Activated naive CD4-positive, alpha-beta T cell treated with Interleukin-2 at 50 U/mL for 16 hours (primary cell): ENCODE measurements around the gene LMF1.
"Not testable (repeated sequence)": the region's sequence is repeated elsewhere in the genome, so short reads cannot be mapped to it uniquely, and the experiment has no call there.

ENCODE experiments used
- DNase-seq: peaks from one replicate; pipeline ENCODE4 v3.0.0-alpha.2; 2020

Gene LMF1

DNA sequence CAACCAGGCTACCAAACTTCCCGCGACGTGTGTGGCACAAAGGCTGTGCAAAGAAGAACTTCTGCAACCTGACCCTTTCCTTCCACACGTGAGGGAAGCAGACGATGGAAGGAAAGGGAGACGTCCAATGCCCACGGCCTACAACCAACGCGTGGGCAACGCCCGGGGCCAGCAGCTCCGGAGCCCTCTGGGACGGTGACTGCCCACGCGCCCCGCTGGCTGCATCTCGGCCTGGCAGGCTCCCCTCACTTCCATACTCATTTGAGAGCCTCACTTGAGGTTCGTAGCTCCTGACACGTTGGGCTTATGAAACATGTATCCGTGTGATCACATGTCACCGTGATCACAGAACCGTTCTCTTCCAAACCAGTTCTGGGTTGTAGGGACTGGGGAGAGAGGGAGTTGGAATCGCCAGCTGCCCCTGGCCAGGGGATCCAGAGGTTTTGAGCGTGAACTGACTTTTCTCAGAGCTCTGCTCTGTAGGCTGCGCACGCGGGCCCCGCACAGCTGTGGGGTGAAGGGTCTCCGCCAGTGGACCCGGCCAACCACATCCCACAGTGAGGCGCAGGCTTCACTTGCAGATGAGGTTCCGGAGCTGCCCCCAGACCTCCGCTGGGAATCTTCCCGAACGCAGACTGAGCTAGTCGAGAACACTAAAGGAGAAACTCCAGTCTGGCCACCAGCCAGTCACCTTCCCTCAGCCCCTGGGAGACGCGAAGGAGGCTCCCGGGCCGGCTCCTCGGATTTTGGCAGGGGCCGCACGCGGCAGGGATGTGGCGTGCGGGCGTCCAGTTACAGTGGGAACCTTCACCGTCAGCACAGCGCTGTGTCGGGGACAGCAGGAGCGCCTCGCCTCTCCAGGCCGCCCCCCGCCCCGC lies 1.0 kb downstream of the LMF1 start:
- no peak for DNase-seq

DNA sequence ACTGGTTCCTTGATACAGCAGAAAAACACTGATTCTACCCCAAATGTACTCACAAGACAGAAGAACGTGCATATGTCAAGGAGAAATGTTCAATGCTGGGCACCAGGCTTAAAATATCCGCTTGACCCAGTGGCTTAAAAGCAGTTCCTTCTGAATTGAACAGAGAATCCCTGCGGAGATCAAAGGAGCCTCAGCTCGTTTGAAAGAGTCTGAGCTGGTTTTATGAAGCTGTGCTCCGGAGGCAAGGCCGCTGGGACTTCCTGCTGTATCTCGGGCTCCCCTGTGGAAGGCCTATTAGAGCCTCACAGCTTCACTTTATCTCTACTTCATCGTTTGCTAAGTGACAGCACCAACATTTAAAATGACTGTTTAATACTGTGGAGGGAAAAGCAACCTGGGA lies 2.2 kb downstream of the LMF1 start:
- DNase-seq = no peak

DNA sequence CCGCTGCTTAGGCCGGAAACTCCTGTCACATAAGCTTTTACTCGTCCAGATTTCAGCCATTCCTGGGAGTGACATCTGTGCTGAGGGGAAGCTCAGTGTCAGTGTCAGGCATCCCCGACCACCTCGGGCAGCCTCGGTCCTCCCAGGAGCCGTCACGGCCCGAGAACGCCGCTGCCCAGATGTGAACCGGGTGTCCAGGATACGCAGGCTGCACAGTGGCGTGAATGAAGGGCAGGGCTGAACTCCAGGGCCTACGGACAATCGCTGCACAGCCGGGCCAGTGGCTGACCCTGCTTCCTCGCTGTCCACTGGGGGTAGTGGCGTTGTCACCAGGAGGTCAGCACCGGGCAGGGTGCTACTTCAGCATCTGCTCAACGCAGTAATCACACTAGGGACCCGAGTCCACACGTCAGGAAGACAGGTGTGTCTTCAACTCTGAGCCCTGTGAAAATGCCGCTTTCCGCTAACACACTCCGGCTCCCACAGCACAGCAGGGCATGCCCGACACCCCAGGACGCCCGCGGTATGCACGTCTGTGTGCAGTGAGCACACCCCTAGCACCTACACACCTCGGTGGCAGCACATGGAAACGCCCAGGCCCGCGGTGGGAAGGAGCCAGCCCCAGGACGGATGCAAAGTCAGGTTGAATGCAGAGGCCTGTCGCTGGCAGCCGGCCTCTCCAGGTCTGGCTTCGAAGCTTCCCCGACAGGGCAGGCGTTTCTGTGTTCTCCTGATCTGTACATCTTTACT lies 3.1 kb downstream of the LMF1 start:
- DNase-seq = no peak

DNA sequence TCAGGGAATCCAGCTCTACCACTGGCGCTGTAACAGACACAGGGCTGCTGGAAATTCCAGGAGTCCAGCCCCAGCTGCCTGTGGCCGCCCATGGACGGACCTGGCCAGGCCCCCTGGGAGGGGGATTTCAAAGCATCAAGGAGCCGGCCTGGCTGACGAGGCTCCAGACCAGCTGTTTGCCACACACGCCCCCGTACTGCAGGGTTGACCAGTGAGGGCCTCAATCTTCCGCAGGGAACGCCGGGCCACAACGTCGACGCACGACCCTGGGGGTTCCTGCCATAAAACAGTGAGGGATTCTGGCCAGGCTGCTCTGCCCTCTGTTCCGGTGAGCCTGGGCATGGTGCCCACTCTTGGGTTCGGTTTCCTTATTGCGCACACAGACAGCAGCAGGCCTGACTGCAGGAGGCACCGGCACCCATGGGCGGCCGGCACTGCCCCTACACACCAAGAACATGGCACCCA lies 3.7 kb downstream of the LMF1 start:
- DNase-seq = no peak

DNA sequence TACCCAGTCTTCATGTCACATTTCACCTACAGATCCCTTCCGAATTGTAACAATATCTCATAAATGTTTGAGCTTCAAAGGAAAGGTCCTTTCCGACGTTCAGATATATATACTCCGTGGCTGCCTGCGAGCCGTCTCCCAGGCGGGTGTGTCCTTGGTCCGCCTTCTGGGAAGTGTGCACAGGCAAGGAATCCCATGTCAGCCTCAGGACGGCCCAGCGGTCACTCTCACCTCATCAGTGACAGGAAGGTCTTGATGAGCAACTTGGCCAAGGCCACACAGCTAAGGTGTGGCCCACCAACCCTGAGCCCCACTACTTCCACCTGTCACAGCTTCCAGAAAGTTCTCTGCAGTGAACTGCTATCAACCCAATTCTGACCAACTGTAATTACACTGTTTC lies 4.3 kb downstream of the LMF1 start:
- no peak for DNase-seq

DNA sequence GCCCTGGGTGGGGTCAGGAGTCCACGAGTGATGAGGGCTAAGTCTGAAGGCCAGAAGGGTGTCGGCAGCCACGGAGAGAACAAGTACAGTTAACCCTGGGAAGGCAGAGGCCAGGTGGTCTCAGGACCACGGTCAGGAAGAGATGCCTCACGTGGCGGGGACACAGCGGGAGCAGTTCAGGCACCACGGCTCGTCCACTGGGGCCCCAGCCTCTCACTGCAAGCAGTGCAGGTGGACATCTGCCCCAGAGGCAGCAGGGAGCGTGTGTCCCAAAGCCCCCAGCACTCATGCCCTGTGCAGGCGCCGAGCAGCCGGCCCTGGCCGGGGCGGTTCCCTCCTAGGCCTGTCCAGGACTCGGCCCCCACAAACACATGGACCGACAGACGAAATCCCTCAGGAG lies 4.7 kb downstream of the LMF1 start:
- no peak for DNase-seq

DNA sequence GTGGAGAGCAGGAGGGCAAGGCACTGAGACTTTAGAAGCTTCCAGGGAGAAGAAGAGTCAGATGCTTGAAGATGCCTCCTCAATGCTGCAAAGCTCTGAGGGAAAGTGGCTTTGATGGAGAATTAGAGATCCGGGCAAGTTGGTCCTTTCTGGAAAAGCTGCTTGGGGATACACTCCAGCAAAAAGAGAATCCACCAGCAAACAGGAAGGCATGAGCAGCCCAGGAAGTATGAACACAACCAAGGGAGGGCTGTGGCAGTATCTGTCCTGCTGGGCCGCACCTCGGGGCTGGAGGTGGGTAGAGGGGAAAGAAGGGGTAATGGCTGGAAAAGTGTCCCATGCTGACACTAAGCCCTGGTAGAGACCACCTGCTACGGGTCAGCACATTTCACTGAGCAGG lies 5.3 kb downstream of the LMF1 start:
- DNase-seq = no peak

DNA sequence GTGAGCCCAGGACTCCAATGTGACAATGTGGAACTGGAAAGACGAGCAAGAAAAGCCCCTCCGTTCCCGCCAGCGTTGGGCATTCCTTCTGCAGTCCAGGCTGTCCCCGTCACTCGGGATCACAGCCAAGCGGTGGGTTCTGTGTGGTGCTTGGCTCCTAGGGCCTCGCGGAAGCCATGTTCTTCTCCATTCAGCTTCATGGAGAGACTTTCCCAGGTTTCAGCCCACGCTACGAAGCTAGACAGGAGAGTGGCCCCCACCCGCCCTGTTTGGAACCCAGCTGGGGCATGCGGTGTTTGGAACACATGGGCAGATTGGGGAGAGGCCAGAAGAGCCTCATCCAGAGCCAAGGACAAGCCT lies 5.8 kb downstream of the LMF1 start:
- no peak for DNase-seq

DNA sequence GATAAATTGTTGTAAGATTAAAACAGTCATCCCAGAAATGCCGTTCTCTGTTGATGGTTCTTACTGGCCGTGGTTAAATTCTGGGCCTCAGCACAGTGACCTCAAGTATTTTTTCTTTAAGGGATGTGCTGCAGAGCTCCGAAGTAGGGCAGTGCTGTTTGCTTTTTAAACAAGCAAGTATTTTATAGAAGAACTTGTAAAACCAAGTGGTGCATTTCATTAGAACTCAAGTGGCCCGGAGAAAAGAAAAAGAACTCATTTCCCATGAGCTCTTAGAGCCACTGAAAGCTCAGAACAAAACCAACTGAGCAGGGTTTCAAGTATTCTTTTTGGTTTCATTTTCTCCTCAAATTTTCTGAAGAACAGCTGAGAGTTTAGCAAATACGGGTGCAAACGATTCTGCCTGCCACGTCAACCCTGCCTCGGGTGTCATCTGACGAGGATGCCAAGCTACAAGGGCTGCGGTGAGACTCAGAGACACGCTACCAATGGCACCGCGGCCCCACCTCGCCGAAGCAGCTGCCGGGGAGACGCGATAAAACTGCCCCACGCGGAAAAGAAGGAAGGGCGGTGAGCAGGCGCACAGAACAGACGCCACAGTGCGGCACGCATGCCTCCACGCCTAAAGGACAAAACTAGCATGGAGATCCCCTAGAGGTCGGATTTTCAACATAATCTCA lies 6.3 kb downstream of the LMF1 start:
- peak; percentile 86 for DNase-seq

DNA sequence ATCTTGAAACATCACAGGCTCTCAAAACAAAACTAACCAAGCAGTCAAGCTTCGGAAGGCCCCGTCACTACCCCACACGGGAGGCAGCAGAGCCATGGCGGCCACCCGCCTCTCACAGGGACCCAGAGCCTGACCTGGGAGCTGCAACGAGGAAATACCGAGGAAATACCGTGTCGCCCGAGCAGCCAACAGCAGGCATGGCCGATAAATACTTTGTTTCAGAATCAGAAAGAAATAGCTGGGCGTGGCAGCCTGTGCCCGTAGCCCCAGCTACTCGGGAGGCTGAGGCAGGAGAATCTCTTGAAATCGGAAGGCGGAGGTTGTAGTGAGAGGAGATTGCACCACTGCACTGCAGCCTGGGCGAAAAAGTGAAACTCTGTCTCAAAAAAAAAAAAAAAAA lies 6.9 kb downstream of the LMF1 start:
- peak; percentile 37 for DNase-seq

DNA sequence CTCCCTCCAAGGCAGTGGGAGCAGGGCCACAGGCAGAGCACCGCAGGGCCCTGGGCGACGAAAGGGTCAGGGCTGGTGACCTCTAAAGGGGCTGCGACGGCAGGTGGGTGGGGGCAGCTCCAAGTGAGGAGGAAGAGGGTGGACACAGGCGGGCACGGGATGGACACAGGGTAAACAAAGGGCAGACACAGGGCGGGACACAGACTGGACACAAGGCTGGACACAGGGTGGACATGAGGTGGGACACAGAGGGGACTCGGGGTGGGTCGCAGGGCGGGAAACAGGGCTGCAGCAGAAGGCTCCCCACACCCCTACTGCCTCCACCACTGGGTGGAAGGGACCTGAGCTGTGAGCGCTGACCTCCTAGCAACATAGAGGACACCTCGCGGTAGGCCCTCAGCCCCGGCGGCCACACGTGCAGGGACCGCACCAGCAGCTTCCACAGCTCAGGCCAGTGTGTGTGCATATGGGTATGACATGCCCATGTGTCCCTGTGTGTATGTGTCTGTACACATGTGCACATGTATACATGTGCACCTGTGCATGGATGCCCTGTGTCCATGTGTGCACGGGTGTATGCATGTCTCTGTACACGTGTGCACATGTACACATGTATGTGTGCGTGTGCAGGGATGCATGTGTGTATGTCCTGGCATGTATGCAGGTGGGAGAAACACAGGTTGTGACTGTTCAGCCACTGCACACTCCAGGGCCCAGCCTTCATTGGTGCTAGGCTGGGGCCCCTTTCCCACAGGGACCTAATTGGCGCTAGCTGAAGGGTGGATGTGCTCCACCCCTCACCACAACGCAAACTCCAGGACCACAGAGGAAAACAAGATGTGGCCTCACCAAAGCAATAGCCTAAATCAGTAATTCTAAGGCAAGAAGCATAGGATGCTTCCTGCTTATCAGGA lies 7.6 kb downstream of the LMF1 start:
- no peak for DNase-seq

DNA sequence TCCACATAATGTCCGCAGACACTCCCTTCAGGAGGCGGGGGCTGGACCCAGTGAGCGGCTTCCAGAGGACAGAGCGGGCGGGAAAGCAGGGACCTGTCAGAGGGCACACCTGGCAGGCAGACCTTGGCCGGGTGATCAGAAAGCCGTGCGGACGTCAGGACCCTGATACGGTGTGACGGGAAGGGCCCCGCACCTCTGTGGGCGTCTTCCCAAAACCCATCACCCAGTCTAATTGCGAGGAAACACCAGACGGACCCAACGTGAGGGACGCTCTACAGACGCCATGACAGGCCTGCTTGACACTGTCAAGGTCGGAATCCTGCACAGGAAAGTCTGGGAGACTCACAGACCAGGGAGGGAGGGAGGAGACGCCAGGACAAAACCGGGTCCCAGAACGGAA lies 8.4 kb downstream of the LMF1 start:
- no peak for DNase-seq

DNA sequence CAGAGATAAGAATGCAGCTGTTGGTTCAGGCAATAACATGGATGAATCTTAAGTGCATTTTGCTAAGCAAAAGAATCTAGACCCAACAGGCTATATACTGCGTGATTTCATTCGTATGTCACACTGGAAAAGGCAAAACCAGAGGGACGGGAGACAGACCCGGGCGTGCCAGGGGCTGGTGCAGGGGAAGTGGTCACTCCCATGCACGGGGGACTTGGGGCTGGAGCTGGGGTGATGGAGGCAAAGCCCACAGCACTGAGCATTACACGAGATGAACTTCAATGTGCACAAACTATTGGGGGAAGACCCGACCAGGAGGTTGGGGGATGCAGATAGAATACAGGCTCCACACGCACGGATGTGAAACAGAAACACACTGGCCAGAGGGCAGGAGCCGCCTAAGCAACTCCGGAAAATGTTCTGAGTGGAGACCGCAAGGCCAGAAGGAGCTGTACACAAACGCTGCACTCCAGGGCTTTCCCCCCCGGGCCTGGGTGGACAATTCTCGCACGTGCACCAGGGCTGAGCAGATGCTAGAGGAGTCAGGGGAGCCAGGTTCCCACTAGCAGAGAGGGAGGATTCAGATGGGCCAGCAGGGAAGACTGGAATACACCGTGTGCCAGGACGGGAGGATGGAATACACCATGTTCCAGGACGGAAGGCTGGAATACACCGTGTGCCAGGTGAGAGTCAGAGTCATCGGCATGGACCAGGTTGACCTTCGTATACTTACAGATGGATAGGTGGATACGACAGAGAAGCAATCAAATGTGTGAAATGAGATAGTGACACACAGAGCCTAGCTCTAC lies 11.3 kb downstream of the LMF1 start:
- DNase-seq = no peak

DNA sequence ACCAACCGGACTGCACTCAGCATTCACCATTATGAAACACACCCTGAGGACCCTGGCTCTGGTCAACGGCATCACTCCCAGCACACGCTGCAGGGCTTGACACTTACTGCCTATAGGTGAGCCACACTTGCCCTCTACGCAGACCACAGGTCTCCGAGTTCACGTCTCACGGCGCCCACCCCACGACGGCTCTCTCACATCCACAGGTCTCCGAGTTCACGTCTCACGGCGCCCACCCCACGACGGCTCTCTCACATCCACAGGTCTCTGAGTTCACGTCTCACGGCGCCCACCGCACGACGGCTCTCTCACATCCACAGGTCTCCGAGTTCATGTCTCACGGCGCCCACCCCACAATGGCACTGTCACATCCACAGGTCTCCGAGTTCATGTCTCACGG lies 15.0 kb downstream of the LMF1 start:
- DNase-seq = not testable (repeated sequence)

DNA sequence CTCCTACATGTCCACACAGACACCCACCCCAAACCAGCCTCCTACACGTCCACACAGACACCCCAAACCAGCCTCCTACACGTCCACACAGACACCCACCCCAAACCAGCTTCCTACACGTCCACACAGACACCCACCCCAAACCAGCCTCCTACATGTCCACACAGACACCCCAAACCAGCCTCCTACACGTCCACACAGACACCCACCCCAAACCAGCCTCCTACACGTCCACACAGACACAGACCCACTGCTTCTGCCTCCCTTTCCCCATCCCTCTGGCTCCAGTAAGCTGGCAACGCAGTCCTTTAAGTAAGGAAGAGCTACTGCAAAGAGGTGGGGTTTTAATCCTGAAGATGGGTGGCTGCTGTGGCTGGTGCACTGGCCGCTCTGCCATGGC lies 17.0 kb downstream of the LMF1 start:
- not testable (repeated sequence) for DNase-seq

DNA sequence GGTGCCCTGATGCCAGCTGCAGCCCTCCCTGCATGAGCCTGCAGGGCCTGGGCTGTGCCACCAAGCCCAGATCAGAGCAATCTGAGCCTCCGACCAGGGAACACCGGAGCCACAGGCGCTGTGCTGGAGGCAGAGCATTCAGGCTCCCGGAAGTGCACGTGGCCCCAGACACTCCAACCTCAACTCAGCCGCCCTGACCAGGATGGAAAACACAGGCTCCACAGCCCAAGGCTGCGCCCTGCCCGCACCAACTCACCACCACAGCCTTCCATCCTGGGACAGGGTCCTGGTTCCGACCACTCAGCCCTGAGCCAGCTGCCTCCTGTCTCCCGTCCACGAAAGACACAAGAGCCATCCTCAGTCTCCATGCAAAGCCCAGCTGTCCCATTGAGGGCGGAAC lies 18.5 kb downstream of the LMF1 start:
- no peak for DNase-seq

DNA sequence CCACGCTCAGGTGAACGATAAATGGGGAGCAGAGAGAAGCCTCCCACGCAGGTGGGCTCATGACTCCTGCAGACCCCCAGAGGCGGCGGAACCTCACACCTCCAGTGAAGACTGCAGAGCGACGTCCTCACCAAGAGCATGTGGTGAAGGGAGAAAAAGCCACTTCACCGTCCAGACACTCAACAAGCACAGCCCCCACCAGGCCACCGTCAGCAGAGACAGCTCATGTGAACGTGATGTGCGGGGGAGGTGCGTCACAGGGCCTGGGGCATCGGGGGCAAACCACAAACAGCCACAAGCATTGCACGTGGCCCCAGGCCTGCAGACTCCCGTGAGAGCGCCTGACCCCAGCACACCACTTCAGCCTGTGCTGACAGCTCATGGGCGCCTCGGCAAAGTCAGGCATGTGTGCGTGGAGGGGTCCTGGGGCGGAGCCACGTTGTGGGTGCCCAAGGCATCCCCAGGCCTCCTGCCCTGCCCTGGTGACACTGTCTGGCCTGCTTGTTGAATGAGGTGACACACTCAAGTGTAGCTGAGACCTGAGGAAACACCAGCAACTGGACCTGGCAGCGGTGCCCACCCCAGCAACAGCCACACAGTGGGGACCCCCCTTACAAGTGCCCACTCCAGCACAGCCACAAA lies 19.0 kb downstream of the LMF1 start:
- no peak for DNase-seq

DNA sequence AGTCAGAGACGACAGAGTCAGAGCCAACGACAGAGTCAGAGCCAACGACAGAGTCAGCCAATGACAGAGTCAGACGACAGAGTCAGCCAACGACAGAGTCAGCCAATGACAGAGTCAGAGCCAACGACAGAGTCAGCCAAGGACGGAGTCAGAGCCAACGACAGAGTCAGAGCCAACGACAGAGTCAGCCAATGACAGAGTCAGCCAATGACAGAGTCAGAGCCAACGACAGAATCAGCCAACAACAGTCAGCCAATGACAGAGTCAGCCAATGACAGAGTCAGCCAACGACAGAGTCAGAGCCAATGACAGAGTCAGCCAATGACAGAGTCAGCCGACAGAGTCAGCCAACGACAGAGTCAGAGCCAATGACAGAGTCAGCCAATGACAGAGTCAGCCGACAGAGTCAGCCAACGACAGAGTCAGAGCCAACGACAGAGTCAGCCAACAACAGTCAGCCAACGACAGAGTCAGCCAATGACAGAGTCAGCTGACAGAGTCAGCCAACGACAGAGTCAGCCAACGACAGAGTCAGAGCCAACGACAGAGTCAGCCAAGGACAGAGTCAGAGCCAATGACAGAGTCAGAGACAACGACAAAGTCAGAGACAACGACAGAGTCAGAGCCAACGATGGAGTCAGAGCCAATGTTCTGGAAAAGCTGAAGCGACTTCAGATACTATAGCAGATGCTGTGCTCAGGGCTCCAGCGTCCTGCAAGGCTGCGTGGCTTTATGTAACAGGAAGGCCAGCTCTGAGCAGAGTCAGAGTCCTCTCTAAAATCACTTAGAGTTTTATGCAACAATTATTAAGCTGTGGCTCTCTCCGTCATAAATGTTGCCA lies 19.8 kb downstream of the LMF1 start:
- not testable (repeated sequence) for DNase-seq

DNA sequence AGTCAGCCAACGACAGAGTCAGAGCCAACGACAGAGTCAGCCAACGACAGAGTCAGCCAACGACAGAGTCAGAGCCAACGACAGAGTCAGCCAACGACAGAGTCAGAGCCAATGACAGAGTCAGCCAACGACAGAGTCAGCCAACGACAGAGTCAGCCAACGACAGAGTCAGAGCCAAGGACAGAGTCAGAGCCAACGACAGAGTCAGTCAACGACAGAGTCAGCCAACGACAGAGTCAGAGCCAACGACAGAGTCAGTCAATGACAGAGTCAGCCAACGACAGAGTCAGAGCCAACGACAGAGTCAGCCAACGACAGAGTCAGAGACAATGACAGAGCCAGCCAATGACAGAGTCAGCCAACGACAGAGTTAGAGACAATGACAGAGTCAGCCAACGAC lies 22.0 kb downstream of the LMF1 start:
- not testable (repeated sequence) for DNase-seq

DNA sequence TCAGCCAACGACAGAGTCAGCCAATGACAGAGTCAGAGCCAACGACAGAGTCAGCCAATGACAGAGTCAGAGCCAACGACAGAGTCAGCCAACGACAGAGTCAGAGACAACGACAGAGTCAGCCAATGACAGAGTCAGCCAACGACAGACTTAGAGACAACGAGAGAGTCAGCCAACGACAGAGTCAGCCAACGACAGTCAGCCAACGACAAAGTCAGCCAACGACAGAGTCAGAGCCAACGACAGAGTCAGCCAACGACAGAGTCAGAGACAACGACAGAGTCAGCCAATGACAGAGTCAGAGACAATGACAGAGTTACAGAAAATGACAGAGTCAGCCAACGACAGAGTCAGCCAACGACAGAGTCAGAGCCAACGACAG lies 22.9 kb downstream of the LMF1 start:
- DNase-seq = not testable (repeated sequence)
